Measurements from ENCODE around the gene PLXDC1.
"Not testable (repeated sequence)": the region's sequence is repeated elsewhere in the genome, so short reads cannot be mapped to it uniquely, and the experiment has no call there.

Gene PLXDC1

DNA sequence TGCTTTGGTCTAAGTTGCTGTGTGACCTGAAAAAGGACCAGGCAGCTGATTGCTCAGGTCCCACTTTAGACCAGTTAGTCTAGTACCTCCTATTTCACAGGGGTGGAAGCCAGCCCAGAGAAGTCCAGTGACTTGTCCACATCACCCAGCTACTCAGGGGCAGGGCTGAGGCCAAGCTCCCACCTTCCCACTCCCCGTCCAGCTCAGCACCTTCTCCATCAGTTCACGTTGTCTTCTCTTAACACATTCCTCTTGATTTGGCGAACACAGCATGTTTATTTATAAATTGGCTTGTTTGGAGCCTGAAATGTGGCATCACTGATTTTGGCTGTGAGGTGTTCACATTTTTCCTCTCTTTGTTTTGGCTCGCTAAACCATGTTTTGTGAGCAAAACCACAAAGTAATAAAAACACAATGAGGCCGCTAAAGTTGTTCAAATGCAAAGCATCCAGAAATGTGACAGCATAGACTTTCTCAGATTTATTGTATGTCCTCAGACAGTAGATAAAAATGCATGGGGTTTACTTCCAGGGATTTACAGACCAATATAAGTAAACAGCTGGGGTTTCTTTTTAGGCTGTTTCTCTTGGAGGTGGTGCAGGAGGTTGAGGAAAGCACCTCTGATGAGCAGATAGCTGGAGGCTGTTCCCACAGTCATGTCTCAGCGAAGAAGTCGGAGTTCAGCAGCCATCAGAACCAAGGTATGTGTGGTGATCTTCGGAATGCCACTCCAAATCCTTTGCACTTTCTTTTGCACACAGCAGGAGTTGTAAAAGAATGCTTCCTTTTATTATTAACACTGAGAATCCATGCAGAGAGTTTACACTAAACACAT is 88.4 kb downstream of the PLXDC1 start:
- DNase-seq (ENCODE audit: low spot score): no peak

GRCh38 chr17:39058524-39058923 is 92.9 kb downstream of the PLXDC1 start:
- DNase-seq (ENCODE audit: low spot score): no peak

GRCh38 chr17:39057701-39058206 is 93.7 kb downstream of the PLXDC1 start:
- no peak for DNase-seq (ENCODE audit: low spot score)

- no peak for DNase-seq (ENCODE audit: low spot score)
Observed at GRCh38 chr17:39054111-39054645, 97.3 kb downstream of the PLXDC1 start.

DNA sequence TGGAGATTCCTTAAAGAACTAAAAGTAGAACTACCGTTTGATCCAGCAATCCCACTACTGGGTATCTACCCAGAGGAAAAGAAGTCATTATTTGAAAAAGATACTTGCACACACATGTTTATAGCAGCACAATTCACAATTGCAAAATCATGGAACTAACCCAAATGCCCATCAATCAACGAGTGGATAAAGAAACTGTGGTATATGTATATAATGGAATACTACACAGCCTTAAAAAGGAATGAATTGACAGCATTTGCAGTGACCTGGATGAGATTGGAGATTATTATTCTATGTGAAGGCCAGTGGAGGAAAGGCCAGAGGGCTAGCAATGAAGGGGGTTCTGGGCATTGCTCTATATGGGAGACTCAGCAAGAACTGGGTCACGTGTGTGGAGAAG is 99.0 kb downstream of the PLXDC1 start:
- DNase-seq (ENCODE audit: low spot score): not testable (repeated sequence)

- no peak for DNase-seq (ENCODE audit: low spot score)
Observed at GRCh38 chr17:39051001-39051585, 100.3 kb downstream of the PLXDC1 start.

- DNase-seq (ENCODE audit: low spot score): no peak
Observed at GRCh38 chr17:39045948-39046679, 105.3 kb downstream of the PLXDC1 start.

GRCh38 chr17:39036009-39036408 is 115.4 kb downstream of the PLXDC1 start:
- DNase-seq (ENCODE audit: low spot score): no peak

GRCh38 chr17:39035578-39035977 is 115.9 kb downstream of the PLXDC1 start:
- DNase-seq (ENCODE audit: low spot score): not testable (repeated sequence)

- DNase-seq (ENCODE audit: low spot score): no peak
Observed at GRCh38 chr17:39028690-39029089, 122.7 kb downstream of the PLXDC1 start.

DNA sequence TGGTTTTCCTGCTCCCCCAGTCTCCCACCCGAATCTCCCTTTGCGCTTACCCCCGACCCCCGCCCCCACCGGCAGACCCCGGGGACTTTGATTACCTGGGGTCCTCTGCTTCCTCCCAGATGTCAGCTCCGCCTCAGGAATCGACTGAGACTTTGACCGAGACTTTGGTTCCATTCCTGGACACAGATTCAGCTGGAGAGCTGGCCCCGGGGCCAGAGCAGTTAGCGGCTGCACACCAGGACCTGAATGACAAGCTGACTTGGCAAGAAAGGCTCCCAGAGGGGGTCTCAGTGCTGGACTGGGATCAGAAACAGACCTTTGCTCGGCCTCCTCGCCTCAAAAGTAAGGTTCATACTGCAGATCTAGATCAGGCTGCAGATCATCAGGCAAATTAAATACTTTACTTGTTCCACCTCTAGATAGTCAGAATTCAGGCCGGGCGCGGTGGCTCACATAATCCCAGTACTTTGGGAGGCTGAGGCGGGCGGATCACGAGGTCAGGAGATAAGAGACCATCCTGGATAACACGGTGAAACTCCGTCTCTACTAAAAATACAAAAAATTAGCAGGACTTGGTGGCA is 123.9 kb downstream of the PLXDC1 start:
- no peak for DNase-seq (ENCODE audit: low spot score)

DNA sequence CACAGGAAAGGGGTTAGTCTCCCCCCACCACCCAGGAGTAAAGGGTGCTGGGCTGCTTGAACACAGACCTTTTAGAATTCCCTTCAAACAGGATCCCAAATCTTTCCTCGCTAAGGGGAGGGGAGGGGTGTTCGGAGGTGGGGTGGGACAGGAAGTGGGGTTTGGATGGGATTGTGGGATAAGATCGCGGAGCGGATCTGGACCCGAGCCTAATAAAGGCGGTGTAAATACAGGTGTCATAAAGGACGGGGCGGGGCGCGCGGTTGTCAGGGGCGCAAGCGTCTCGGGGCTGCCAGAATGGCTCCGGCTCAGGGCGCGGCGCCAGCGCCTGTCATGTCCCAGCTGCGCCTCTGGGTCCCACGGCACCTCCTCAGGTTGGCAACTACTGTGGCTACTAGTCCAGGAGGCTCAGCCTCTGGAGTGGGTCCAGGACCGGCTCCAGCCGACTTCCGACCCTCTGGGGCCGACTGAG is 124.4 kb downstream of the PLXDC1 start:
- peak; percentile 1 for DNase-seq (ENCODE audit: low spot score)

- DNase-seq (ENCODE audit: low spot score): not testable (repeated sequence)
Observed at GRCh38 chr17:39026346-39026745, 125.1 kb downstream of the PLXDC1 start.

DNA sequence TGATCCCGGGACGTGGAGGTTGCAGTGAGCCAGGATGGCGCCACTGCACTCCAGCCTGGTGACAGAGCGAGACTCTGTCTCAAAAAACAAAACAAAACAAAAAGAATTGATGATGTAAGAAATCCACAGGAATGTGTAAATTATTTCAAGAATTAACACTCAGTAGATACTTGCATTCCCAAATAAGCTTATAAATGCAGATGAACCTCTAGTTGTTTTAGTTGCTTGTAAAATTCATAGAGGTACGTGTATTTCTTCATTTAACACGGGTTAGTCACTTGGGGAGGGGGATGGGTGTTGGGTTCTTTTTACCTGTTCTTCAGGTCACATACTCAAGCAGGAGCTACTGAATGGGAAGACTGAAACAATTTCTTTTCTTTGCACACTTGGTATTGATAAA is 128.5 kb downstream of the PLXDC1 start:
- no peak for DNase-seq (ENCODE audit: low spot score)

DNA sequence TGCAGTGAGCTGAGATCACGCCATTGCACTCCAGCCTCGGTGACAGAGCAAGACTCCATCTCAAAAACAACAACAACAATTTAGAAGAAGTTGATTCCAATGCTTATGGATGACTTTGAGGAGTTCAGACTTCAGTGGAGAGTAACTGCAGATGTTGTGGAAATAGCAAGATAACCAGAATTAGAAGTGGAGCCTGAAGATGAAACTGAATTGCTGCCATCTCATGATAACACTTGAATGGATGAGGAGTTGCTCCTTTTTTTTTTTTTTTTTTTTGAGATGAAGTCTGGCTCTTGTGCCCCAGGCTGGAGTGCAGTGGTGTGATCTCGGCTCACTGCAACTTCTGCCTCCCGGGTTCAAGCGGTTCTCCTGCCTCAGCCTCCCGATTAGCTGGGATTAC is 131.4 kb downstream of the PLXDC1 start:
- DNase-seq (ENCODE audit: low spot score): not testable (repeated sequence)

DNA sequence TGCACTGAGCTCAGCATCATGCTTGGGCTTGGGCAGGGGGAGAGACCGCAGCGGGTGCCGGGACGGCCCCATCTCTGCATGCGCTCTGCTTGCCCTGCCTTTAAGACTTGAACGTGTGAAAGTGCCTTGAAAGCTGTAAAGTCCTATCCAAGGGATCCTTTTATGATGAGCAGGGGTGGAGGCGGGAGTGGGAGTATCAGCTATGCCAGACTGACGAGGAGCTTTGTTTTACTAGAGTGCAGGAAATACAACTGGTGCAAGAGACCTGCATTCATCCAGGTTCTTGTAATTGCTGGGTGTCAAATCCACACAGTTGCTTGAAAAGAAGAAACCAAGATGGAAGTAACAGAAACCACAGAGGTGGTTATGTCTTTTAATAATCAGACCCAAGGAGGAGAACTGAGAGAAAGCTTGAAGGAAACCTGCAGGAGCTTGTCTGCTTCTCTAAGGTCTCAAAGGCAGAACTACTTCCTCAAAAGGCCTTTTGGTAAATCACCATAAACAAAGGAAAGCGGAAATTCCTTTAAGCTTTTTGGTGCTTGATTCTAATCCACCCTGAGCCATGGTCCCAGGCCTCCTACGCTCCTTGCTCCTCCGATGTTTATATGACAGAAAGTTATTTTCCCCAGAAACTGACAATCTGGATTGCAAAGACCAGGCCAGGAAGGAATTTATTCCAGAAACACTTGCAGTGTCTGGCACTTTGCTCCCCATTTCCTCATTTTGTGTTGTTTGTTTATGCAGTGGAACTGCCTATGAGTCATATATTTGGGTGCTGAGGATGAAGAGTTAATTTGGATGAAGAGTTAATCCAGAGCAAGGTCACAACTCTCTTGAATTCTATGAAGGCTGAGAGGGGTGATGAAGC is 132.9 kb downstream of the PLXDC1 start:
- DNase-seq (ENCODE audit: low spot score): peak; percentile 0

DNA sequence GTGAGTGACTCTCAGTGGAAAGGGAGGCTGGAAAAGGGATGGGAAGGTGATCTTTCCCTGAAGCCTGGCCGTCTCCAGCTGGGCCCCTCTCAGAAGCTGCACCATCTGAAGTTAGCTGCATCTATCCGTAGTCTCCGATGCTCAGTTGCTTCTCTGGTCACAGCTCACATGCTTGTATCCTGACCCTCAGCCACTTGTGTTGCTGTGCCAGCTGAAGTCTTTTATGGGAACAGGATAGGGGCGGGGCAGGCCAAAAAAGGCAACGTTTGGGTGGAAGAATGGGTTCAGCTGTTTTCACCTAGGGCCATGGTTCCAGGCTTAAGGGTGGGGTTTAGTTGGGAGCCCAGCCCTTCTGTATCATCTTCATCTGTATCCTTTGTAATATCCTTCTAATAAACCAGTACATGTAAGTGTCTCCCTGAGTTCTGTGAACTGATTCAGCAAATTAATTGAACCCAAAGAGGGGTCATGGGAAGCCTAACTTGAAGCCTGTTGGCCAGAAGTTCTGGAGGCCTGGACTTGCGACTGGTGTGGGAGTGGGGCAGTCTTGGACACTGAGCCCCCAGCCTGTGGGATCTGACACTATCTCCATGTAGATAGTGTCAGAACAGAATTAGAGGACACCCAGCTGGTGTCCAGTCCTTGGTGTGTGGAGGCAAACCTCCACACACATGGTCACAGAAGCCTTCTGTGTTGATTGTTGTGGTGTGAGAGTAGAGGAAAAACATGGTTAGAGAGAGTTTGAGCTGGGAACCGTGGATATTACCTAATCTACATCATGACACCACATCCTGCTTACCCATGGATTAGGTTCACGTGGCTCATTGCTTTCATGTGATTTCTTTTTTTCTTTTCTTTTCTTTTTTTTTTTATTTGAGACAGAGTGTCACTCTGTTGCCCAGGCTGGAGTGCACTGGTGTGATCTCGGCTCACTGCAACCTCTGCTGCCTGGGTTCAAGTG is 135.0 kb downstream of the PLXDC1 start:
- DNase-seq (ENCODE audit: low spot score): peak; percentile 2

DNA sequence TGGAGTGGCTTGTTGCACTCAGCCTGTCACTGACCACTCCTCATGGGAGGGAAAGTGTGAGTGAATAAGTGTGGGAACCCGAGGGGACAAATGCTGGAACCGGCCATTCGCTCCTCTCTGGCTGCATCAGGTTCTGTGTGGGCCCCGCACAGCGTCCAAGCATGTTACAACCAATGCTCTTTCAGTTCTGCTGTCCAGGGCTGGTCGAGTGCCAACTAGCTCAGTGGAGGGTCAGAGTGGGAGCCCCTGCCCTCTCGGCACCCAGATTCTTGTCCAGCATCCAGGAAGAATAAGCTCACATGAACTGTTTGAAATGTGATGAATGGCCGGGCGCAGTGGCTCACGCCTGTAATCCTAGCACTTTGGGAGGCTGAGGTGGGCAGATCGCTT is 135.9 kb downstream of the PLXDC1 start:
- DNase-seq (ENCODE audit: low spot score): no peak

- no peak for DNase-seq (ENCODE audit: low spot score)
Observed at GRCh38 chr17:39014795-39015545, 136.5 kb downstream of the PLXDC1 start.
